ENCODE data around the gene CHPT1. TPM values are rescaled to one million over a fixed set of nuclear protein-coding genes. Genes with fewer than 3 reads are reported as not detected.
"Not testable (repeated sequence)": the region's sequence is repeated elsewhere in the genome, so short reads cannot be mapped to it uniquely, and the experiment has no call there.

CHPT1 gene
- total RNA-seq, 3 donors from 2014 or later (not counting 1 experiment from before 2014, with no cell fraction given) = 3.9 to 23.6 (median 7.3) TPM

DNA sequence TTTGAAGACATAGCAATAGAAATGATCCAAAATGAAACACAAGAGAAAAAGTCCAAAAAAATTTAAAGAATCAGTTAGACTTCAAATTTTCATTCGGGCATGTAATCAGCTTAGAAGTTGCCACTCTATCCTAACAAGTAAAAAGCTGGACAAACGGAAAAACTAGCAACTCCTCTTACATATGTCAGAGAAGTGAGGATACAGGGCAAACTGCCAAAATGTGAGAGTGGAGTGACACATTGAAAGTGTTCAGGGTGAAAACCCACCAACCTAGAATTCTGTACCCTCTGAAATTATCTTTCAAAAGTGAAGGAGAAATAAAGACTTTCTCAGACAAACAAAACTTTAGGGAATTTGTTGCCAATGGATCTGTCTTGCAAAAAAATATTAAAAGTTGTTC is 42.0 kb upstream of the CHPT1 start:
- intact Hi-C loops (cut with micrococcal nuclease) = no loop called here
- 80% methylated on average over 1 of the region's 2 CpGs for WGBS (ENCODE audit: insufficient coverage)

GRCh38 chr12:101660662-101661061 is 36.8 kb upstream of the CHPT1 start:
- peaks cover 19 to 45% of the 10 kb centered on the region in 2 donors for H3K27me3 Mint-ChIP-seq (ENCODE audit: low read depth in 2 of 2)
- intact Hi-C loops (cut with micrococcal nuclease); H3K27me3 ChIP-seq (ENCODE audit: control insufficient read depth, insufficient read depth, low read length); H3K36me3 Mint-ChIP-seq; ATAC-seq; DNase-seq; H3K4me3 ChIP-seq (ENCODE audit: low read length); H3K4me1 ChIP-seq (ENCODE audit: control insufficient read depth, insufficient read depth, low read length); H3K4me1 Mint-ChIP-seq; H3K27ac Mint-ChIP-seq; H3K9me3 Mint-ChIP-seq; H3K36me3 ChIP-seq (ENCODE audit: control insufficient read depth, insufficient read depth, low read length); H3K4me3 Mint-ChIP-seq; H3K27ac ChIP-seq (ENCODE audit: low read length); H3K9me3 ChIP-seq (ENCODE audit: control insufficient read depth, insufficient read depth, low read length): not testable (repeated sequence)
- whole genome bisulfite sequencing (ENCODE audit: insufficient coverage) = 100% methylated on average over 1 of the region's 2 CpGs

More for the DNA sequence above, 42.0 kb upstream of the CHPT1 start:
- H3K27me3 Mint-ChIP-seq (ENCODE audit: low read depth in 2 of 2) = peaks cover 26 to 76% of the 10 kb centered on the region in 2 donors
- no peaks in the 10 kb centered on the region for H3K36me3 Mint-ChIP-seq
- no peak for DNase-seq
- no peaks in the 10 kb centered on the region for H3K4me1 ChIP-seq (ENCODE audit: control insufficient read depth, insufficient read depth, low read length)
- no peaks in the 10 kb centered on the region for H3K9me3 ChIP-seq (ENCODE audit: control insufficient read depth, insufficient read depth, low read length)
- no peak for ATAC-seq
- no peaks in the 10 kb centered on the region for H3K36me3 ChIP-seq (ENCODE audit: control insufficient read depth, insufficient read depth, low read length)
- H3K27ac ChIP-seq (ENCODE audit: low read length) = no peak overlapping the region
- H3K27ac Mint-ChIP-seq = no peak overlapping the region
- TF ChIP-seq, protein P1, sequence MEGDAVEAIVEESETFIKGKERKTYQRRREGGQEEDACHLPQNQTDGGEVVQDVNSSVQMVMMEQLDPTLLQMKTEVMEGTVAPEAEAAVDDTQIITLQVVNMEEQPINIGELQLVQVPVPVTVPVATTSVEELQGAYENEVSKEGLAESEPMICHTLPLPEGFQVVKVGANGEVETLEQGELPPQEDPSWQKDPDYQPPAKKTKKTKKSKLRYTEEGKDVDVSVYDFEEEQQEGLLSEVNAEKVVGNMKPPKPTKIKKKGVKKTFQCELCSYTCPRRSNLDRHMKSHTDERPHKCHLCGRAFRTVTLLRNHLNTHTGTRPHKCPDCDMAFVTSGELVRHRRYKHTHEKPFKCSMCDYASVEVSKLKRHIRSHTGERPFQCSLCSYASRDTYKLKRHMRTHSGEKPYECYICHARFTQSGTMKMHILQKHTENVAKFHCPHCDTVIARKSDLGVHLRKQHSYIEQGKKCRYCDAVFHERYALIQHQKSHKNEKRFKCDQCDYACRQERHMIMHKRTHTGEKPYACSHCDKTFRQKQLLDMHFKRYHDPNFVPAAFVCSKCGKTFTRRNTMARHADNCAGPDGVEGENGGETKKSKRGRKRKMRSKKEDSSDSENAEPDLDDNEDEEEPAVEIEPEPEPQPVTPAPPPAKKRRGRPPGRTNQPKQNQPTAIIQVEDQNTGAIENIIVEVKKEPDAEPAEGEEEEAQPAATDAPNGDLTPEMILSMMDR (IDR thresholded peaks at IDR 0.05) = no peak
- H3K4me3 ChIP-seq (ENCODE audit: low read length) = no peak overlapping the region
- no peaks in the 10 kb centered on the region for H3K4me1 Mint-ChIP-seq
- H3K4me3 Mint-ChIP-seq = no peak overlapping the region
- no peaks in the 10 kb centered on the region for H3K9me3 Mint-ChIP-seq
- H3K27me3 ChIP-seq (ENCODE audit: control insufficient read depth, insufficient read depth, low read length) = no peaks in the 10 kb centered on the region

DNA sequence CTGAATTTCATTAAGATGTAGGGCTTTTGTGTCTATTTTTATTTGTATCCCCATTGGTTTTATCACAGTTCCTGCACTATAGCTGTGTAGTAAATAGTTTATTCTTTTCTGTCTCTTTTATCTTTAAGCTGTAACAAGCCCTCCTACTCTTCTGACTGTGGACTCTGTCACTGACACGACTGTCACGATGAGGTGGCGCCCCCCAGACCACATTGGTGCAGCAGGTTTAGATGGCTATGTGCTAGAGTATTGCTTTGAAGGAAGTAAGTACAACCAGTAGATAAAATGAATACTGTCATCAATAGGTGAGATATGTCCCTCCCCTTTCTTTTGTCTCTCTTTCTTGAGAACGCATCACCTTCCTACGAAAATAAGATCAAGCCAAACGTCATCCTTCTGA is 34.1 kb upstream of the CHPT1 start:
- H3K4me3 ChIP-seq (ENCODE audit: low read length) = no peak overlapping the region
- WGBS (ENCODE audit: insufficient coverage) = no CpG with 5 or more reads among the region's 6 CpGs
- intact Hi-C loops (cut with micrococcal nuclease) = no loop called here

DNA sequence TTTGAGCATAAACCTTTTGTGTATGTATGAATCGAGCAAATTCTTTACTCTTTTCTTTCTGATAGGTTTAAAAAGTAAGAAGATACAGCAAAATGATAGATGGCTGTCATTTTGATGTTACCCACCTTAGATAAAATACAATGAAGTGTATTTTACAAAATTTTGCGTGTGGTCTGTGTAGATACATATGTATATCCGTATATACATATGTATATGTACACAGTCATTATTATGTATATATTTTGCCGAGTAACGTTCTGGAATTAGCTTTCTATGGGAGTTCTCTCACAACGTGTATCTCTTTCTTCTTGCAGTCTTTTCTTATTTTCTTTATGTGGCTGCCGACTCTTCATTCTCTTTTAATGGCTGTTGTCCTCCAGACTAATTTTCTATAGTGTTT is 32.4 kb upstream of the CHPT1 start:
- DNase-seq (no peak), ATAC-seq (no peak)
- H3K36me3 ChIP-seq (ENCODE audit: control insufficient read depth, insufficient read depth, low read length) = no peaks in the 10 kb centered on the region
- H3K27me3 Mint-ChIP-seq (ENCODE audit: low read depth in 2 of 2) = peaks cover 12 to 26% of the 10 kb centered on the region in 2 donors
- intact Hi-C loops (cut with micrococcal nuclease) = no loop called here
- no peak overlapping the region for H3K27ac ChIP-seq (ENCODE audit: low read length)
- TF ChIP-seq, protein P1 (IDR thresholded peaks at IDR 0.05) = no peak
- no peaks in the 10 kb centered on the region for H3K4me1 ChIP-seq (ENCODE audit: control insufficient read depth, insufficient read depth, low read length)
- H3K27ac Mint-ChIP-seq = no peak overlapping the region
- H3K4me3 Mint-ChIP-seq = no peak overlapping the region
- no peaks in the 10 kb centered on the region for H3K9me3 ChIP-seq (ENCODE audit: control insufficient read depth, insufficient read depth, low read length)
- H3K36me3 Mint-ChIP-seq = no peaks in the 10 kb centered on the region
- H3K27me3 ChIP-seq (ENCODE audit: control insufficient read depth, insufficient read depth, low read length) = no peaks in the 10 kb centered on the region
- H3K4me1 Mint-ChIP-seq = peaks cover 1 to 2% of the 10 kb centered on the region in 2 donors
- 86% methylated on average over 4 of the region's 7 CpGs for WGBS (ENCODE audit: insufficient coverage)
- H3K9me3 Mint-ChIP-seq = no peaks in the 10 kb centered on the region
- H3K4me3 ChIP-seq (ENCODE audit: low read length) = no peak overlapping the region

More for the DNA sequence above, 34.1 kb upstream of the CHPT1 start:
- TF ChIP-seq, protein P1 (IDR thresholded peaks at IDR 0.05) = no peak
- Mint-ChIP-seq H3K36me3 (no peaks in the 10 kb centered on the region), H3K27me3 (ENCODE audit: low read depth in 2 of 2) (peaks cover 15 to 36% of the 10 kb centered on the region in 2 donors), H3K9me3 (no peaks in the 10 kb centered on the region), H3K4me1 (no peaks in the 10 kb centered on the region), H3K4me3 (no peak overlapping the region), H3K27ac (no peak overlapping the region)
- DNase-seq (no peak), ATAC-seq (no peak)
- H3K36me3 ChIP-seq (ENCODE audit: control insufficient read depth, insufficient read depth, low read length) = no peaks in the 10 kb centered on the region
- no peaks in the 10 kb centered on the region for H3K27me3 ChIP-seq (ENCODE audit: control insufficient read depth, insufficient read depth, low read length)
- no peaks in the 10 kb centered on the region for H3K9me3 ChIP-seq (ENCODE audit: control insufficient read depth, insufficient read depth, low read length)
- no peak overlapping the region for H3K27ac ChIP-seq (ENCODE audit: low read length)
- no peaks in the 10 kb centered on the region for H3K4me1 ChIP-seq (ENCODE audit: control insufficient read depth, insufficient read depth, low read length)

All from natural killer cell (primary cell).